ENCODE results near the gene OSBPL10.

DNA sequence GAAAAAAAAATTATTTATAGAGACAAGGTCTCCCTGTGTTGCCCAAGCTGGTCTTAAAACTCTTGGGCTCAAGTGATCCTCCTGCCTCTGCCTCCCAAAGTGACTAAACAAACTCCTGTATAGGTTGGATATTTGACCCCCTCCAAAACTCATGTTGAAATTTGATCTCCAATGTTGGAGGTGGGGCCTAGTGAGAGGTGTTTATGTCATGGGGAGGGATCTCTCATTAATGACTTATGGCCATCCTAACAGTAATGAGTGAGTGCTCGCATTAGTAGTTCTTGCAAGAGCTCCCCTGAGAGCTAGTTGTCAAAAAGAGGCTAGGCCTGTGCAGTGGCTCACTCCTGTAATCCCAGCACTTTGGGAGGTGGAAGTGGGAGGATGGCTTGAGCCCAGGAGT lies 307.1 kb downstream of the OSBPL10 start:
- TF ChIP-seq EZH2phosphoT487 (IDR thresholded peaks at IDR 0.05; ENCODE audit: insufficient read depth, low read depth) (no peak), EZH2 (IDR thresholded peaks at IDR 0.05; ENCODE audit: insufficient read depth, poor library complexity, severe bottlenecking) (no peak)

All from GM23248 (cell line).